Nephron progenitor cell (in vitro differentiated cells): Measurements from ENCODE around the gene TYMS.

ENCODE experiments used
- DNase-seq: peaks from one replicate; pipeline ENCODE4 v3.0.0; 2021
- H3K27ac Mint-ChIP-seq: 2 replicates; pipeline ENCODE4 v1.8.0; 2021; ENCODE audit warnings: mild to moderate bottlenecking, moderate library complexity, mixed read lengths
- H3K27me3 Mint-ChIP-seq: 2 replicates; pipeline ENCODE4 v1.8.0; 2021; ENCODE audit warnings: mild to moderate bottlenecking, low read depth, mixed read lengths; ENCODE audit not compliant: poor library complexity
- H3K36me3 Mint-ChIP-seq: 2 replicates; pipeline ENCODE4 v1.8.0; 2021; ENCODE audit warnings: low read depth, mixed read lengths
- H3K4me1 Mint-ChIP-seq: 2 replicates; pipeline ENCODE4 v1.8.0; 2021; ENCODE audit warnings: mixed read lengths
- H3K4me3 Mint-ChIP-seq: 2 replicates; pipeline ENCODE4 v1.8.0; 2021; ENCODE audit warnings: mild to moderate bottlenecking, moderate library complexity, mixed read lengths
- H3K9me3 Mint-ChIP-seq: 2 replicates; pipeline ENCODE4 v1.8.0; 2021; ENCODE audit warnings: mild to moderate bottlenecking, moderate library complexity, mixed read lengths
- TF ChIP-seq, protein P1 (sequence below): fragments of 200-600 bp; sonication (generic); IDR thresholded peaks from 2 replicates; pipeline ENCODE4 v1.5.0; 2021; ENCODE audit warnings: antibody characterized with exemption

Gene TYMS

GRCh38 chr18:693466-694187, 36.2 kb downstream of the TYMS start:
- no peak for DNase-seq
- TF ChIP-seq, protein P1, sequence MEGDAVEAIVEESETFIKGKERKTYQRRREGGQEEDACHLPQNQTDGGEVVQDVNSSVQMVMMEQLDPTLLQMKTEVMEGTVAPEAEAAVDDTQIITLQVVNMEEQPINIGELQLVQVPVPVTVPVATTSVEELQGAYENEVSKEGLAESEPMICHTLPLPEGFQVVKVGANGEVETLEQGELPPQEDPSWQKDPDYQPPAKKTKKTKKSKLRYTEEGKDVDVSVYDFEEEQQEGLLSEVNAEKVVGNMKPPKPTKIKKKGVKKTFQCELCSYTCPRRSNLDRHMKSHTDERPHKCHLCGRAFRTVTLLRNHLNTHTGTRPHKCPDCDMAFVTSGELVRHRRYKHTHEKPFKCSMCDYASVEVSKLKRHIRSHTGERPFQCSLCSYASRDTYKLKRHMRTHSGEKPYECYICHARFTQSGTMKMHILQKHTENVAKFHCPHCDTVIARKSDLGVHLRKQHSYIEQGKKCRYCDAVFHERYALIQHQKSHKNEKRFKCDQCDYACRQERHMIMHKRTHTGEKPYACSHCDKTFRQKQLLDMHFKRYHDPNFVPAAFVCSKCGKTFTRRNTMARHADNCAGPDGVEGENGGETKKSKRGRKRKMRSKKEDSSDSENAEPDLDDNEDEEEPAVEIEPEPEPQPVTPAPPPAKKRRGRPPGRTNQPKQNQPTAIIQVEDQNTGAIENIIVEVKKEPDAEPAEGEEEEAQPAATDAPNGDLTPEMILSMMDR, result no peak
- no peaks in the 10 kb centered on the region for H3K27me3 Mint-ChIP-seq
- peaks cover 5% of the 10 kb centered on the region for H3K4me1 Mint-ChIP-seq
- peak overlapping the region; percentile 51 for H3K27ac Mint-ChIP-seq
- H3K9me3 Mint-ChIP-seq, result no peaks in the 10 kb centered on the region
- H3K36me3 Mint-ChIP-seq, result peaks cover 64% of the 10 kb centered on the region
- H3K4me3 Mint-ChIP-seq, result no peak overlapping the region

DNA sequence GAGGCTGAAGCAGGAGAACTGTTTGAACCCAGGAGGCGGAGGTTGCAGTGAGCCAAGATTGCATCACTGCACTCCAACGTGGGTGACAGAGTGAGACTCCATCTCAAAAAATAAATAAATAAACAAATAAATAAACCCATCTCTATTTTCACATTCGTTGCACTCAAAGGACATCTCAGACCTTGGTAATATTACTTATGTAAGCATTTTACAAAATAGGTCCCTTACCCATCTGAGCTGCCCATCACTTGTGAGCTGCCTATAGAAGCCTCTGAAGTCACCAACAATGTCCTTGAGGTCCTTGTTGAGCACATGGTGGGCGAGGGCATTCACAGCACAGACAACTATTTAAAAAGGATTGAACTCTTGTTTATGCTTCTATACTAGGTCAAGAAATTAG, 39.6 kb downstream of the TYMS start:
- no peaks in the 10 kb centered on the region for H3K27me3 Mint-ChIP-seq
- TF ChIP-seq, protein P1, result no peak
- no peak overlapping the region for H3K4me3 Mint-ChIP-seq
- no peaks in the 10 kb centered on the region for H3K9me3 Mint-ChIP-seq
- no peak for DNase-seq
- no peak overlapping the region for H3K27ac Mint-ChIP-seq
- H3K4me1 Mint-ChIP-seq, result peaks cover 5% of the 10 kb centered on the region
- peaks cover 68% of the 10 kb centered on the region for H3K36me3 Mint-ChIP-seq

- H3K27ac Mint-ChIP-seq, result peak overlapping the region; percentile 48
- TF ChIP-seq, protein P1, result no peak
- H3K4me3 Mint-ChIP-seq, result no peak overlapping the region
- H3K9me3 Mint-ChIP-seq, result no peaks in the 10 kb centered on the region
- peaks cover 65% of the 10 kb centered on the region for H3K36me3 Mint-ChIP-seq
- peak; percentile 9 for DNase-seq
- H3K27me3 Mint-ChIP-seq, result no peaks in the 10 kb centered on the region
- peaks cover 7% of the 10 kb centered on the region for H3K4me1 Mint-ChIP-seq
Measured at GRCh38 chr18:697800-698199, 40.3 kb downstream of the TYMS start.

DNA sequence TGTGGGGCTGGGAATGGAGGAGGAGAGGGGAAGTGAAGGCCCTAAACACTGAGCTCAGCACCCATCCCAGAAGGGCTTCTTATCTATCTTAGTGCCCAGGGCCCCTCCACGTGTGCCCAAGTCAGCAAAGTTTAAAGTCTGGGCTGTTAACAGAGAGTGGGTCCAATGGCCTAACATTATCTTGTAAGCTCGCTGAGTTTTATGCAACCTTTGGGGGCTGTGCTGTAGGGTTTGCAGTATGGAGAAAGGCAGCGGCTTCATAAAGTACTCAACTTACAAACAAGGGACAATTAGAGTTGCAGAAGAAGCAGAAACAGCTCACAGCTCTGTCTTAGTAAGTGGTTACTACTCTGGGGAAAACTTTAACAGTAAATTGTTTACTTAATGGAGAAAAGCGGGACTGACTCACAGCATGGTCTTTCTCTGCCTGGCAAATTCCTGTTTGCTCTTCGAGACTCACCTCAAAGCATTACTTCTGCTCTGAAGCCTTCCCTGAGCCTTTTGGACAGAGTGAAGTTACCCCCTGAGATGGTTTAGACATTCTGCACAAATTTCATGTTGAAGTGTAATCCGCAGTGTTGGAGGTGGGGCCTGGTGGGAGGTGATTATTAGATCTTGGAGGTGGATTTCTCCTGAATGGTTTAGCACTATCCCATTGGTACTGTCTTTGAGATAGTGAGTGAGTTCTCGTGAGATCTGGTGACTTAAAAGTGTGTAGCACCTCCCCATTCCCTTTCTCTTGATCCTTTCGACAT, 45.9 kb downstream of the TYMS start:
- Mint-ChIP-seq H3K9me3 (no peaks in the 10 kb centered on the region), H3K4me3 (no peak overlapping the region), H3K36me3 (peaks cover 63% of the 10 kb centered on the region), H3K27ac (peak overlapping the region; percentile 30), H3K27me3 (no peaks in the 10 kb centered on the region), H3K4me1 (peaks cover 22% of the 10 kb centered on the region)
- no peak for DNase-seq
- TF ChIP-seq, protein P1, result no peak

- DNase-seq, result no peak
- no peaks in the 10 kb centered on the region for H3K27me3 Mint-ChIP-seq
- H3K27ac Mint-ChIP-seq, result peak overlapping the region; percentile 8
- TF ChIP-seq, protein P1, result no peak
- H3K4me1 Mint-ChIP-seq, result peaks cover 43% of the 10 kb centered on the region
- H3K4me3 Mint-ChIP-seq, result no peak overlapping the region
- H3K9me3 Mint-ChIP-seq, result no peaks in the 10 kb centered on the region
- peaks cover 52% of the 10 kb centered on the region for H3K36me3 Mint-ChIP-seq
Measured at GRCh38 chr18:706405-706804, 49.0 kb downstream of the TYMS start.
